HL-60 (cell line): Measurements from ENCODE around the gene CCDC85B.

Experiments
- DNase-seq, 2 experiments: peaks; one replicate each; pipeline ENCODE4 v3.0.0-alpha.2; 2010 to 2020; ENCODE audit warnings: low read depth in 1 of 2, low spot score in 1 of 2
- H3K27ac ChIP-seq: fragments of 250-450 bp; sonication (Bioruptor Pico); replicated peaks from 2 replicates; pipeline ENCODE4 v1.5.1; 2020; ENCODE audit warnings: mild to moderate bottlenecking, moderate library complexity
- H3K27me3 ChIP-seq: fragments of 250-450 bp; sonication (Bioruptor Pico); 2 replicates; pipeline ENCODE4 v1.5.1; 2021; ENCODE audit warnings: mild to moderate bottlenecking, moderate library complexity; ENCODE audit not compliant: insufficient read depth, poor library complexity, severe bottlenecking
- H3K4me3 ChIP-seq: replicated peaks from 2 replicates; pipeline ENCODE4 v1.5.1; 2011; ENCODE audit warnings: mild to moderate bottlenecking, control low read depth, low read length; ENCODE audit not compliant: insufficient read depth
- CTCF ChIP-seq: IDR thresholded peaks from one replicate; pipeline ENCODE4 v1.5.1; 2011; ENCODE audit warnings: low read length, control low read depth, inconsistent platforms; ENCODE audit not compliant: insufficient read depth
- GABPA ChIP-seq: IDR thresholded peaks from 2 replicates; pipeline ENCODE4 v1.6.1; 2012; ENCODE audit warnings: low read depth
- POLR2AphosphoS5 ChIP-seq: IDR thresholded peaks from 2 replicates; pipeline ENCODE4 v1.6.1; 2012; ENCODE audit warnings: low read depth
- REST ChIP-seq: IDR thresholded peaks from 2 replicates; pipeline ENCODE4 v1.6.1; 2012; ENCODE audit warnings: low read depth; ENCODE audit not compliant: insufficient replicate concordance
- SPI1 ChIP-seq: IDR thresholded peaks from 2 replicates; pipeline ENCODE4 v1.6.1; 2012; ENCODE audit warnings: low read depth, mild to moderate bottlenecking, borderline replicate concordance

Gene CCDC85B

GRCh38 chr11:65906602-65907001 is 16.1 kb downstream of the CCDC85B start:
- TF ChIP-seq GABPA (no peak), CTCF (no peak), REST (no peak), POLR2AphosphoS5 (no peak), SPI1 (no peak)
- Histone ChIP-seq H3K27me3 (no peaks in the 10 kb centered on the region), H3K4me3 (no peak overlapping the region), H3K27ac (no peak overlapping the region)
- no peak for DNase-seq

GRCh38 chr11:65907878-65908277 is 17.4 kb downstream of the CCDC85B start:
- Histone ChIP-seq H3K27me3 (no peaks in the 10 kb centered on the region), H3K4me3 (no peak overlapping the region), H3K27ac (no peak overlapping the region)
- DNase-seq, result no peak
- TF ChIP-seq CTCF (no peak), POLR2AphosphoS5 (no peak), GABPA (no peak), REST (no peak), SPI1 (no peak)

- TF ChIP-seq SPI1 (peak; percentile 74), REST (peak; percentile 45), POLR2AphosphoS5 (no peak)
- 0 out of 2 replicates have a peak overlapping the region, but pooled peaks have one; percentile 27 for H3K27ac ChIP-seq
- no peak for DNase-seq
- H3K27me3 ChIP-seq, result no peaks in the 10 kb centered on the region
- H3K4me3 ChIP-seq, result no peak overlapping the region
These were observed 21.5 kb downstream of the CCDC85B start for GRCh38 chr11:65911682-65912568.
